Measurements from ENCODE around the gene NLRP10.
A peak's percentile ranks its signal among the peaks of the same experiment; 100 is the strongest.

The NLRP10 gene

GRCh38 chr11:8008212-8008611, 43.0 kb upstream of the NLRP10 start:
- no peak for TF ChIP-seq SIN3A (IDR thresholded peaks at IDR 0.05; ENCODE audit: borderline replicate concordance, insufficient read depth, low read length)
- TF ChIP-seq REST (IDR thresholded peaks at IDR 0.05; ENCODE audit: insufficient read depth in 1 of 2, low read depth in 2 of 2, low read length in 2 of 2): peak; percentile 64 to 90
- no peak for TF ChIP-seq FOXP2 (optimal IDR thresholded peaks at IDR 0.05; ENCODE audit: borderline replicate concordance, extremely low read depth, extremely low read length, insufficient read depth)

- no peak for TF ChIP-seq TAF1 (IDR thresholded peaks at IDR 0.05; ENCODE audit: borderline replicate concordance, insufficient read depth, low read length)
- TF ChIP-seq POLR2AphosphoS5 (IDR thresholded peaks at IDR 0.05; ENCODE audit: low read depth, low read length): no peak
Measured at GRCh38 chr11:8006349-8006977, 41.2 kb upstream of the NLRP10 start.

- TF ChIP-seq POLR2AphosphoS5 (IDR thresholded peaks at IDR 0.05; ENCODE audit: low read depth, low read length) (no peak), TAF1 (IDR thresholded peaks at IDR 0.05; ENCODE audit: borderline replicate concordance, insufficient read depth, low read length) (no peak), REST (IDR thresholded peaks at IDR 0.05; ENCODE audit: insufficient read depth in 1 of 2, low read depth in 2 of 2, low read length in 2 of 2) (no peak), FOXP2 (optimal IDR thresholded peaks at IDR 0.05; ENCODE audit: borderline replicate concordance, extremely low read depth, extremely low read length, insufficient read depth) (no peak)
Measured at GRCh38 chr11:8005556-8005955, 40.3 kb upstream of the NLRP10 start.

GRCh38 chr11:8004008-8004407, 38.8 kb upstream of the NLRP10 start:
- TF ChIP-seq TAF1 (IDR thresholded peaks at IDR 0.05; ENCODE audit: borderline replicate concordance, insufficient read depth, low read length) (no peak), POLR2AphosphoS5 (IDR thresholded peaks at IDR 0.05; ENCODE audit: low read depth, low read length) (no peak), REST (IDR thresholded peaks at IDR 0.05; ENCODE audit: insufficient read depth in 1 of 2, low read depth in 2 of 2, low read length in 2 of 2) (no peak), FOXP2 (optimal IDR thresholded peaks at IDR 0.05; ENCODE audit: borderline replicate concordance, extremely low read depth, extremely low read length, insufficient read depth) (no peak), SIN3A (IDR thresholded peaks at IDR 0.05; ENCODE audit: borderline replicate concordance, insufficient read depth, low read length) (no peak)

- TF ChIP-seq REST (IDR thresholded peaks at IDR 0.05; ENCODE audit: insufficient read depth in 1 of 2, low read depth in 2 of 2, low read length in 2 of 2) (no peak), TAF1 (IDR thresholded peaks at IDR 0.05; ENCODE audit: borderline replicate concordance, insufficient read depth, low read length) (no peak), POLR2AphosphoS5 (IDR thresholded peaks at IDR 0.05; ENCODE audit: low read depth, low read length) (no peak), FOXP2 (optimal IDR thresholded peaks at IDR 0.05; ENCODE audit: borderline replicate concordance, extremely low read depth, extremely low read length, insufficient read depth) (no peak)
Measured at GRCh38 chr11:8003187-8003586, 37.9 kb upstream of the NLRP10 start.
